Activated CD8-positive, alpha-beta T cell treated with anti-CD3 and anti-CD28 coated beads, Interleukin-2, amount 10 ng/mL, durations not matched to agents 7 days and 5 days (primary cell): ENCODE measurements around the gene SNX21. TPM values are rescaled to one million over a fixed set of nuclear protein-coding genes. Genes with fewer than 3 reads are reported as not detected.

ENCODE experiments used
- ATAC-seq: fragments of 150-1000 bp; cut with Tn5 transposase; one replicate; pipeline ENCODE4 v1.10.0; 2021; ENCODE audit warnings: moderate library complexity
- CTCF ChIA-PET: fragments of 350-600 bp; sonication (Branson Sonifier 250); formaldehyde crosslinking; loops from one replicate; lab custom pipeline; 2021; ENCODE audit warnings: antibody characterized with exemption; lab: Charles Lee
- POLR2A ChIA-PET: fragments of 350-600 bp; sonication (Branson Sonifier 250); formaldehyde crosslinking; loops from one replicate; lab custom pipeline; 2021; ENCODE audit warnings: antibody characterized with exemption; lab: Charles Lee
- DNase-seq: peaks from one replicate; pipeline ENCODE4 v3.0.0-alpha.2; 2020
- H3K27ac Mint-ChIP-seq: one replicate; pipeline ENCODE4 v1.8.0; 2021; ENCODE audit warnings: mild to moderate bottlenecking, mixed read lengths
- H3K27me3 Mint-ChIP-seq: one replicate; pipeline ENCODE4 v1.8.0; 2021; ENCODE audit warnings: low read depth, mixed read lengths
- H3K36me3 Mint-ChIP-seq: one replicate; pipeline ENCODE4 v1.8.0; 2021; ENCODE audit warnings: low read depth, mixed read lengths
- H3K4me1 Mint-ChIP-seq: one replicate; pipeline ENCODE4 v1.8.0; 2021; ENCODE audit warnings: low read depth, mixed read lengths
- H3K4me3 Mint-ChIP-seq: one replicate; pipeline ENCODE4 v1.8.0; 2021; ENCODE audit warnings: mild to moderate bottlenecking, mixed read lengths
- H3K9me3 Mint-ChIP-seq: one replicate; pipeline ENCODE4 v1.8.0; 2022; ENCODE audit warnings: mixed read lengths; ENCODE audit not compliant: insufficient read depth
- total RNA-seq, 2 experiments: library from RNA; stranded (reverse); gene quantifications; one replicate each; pipeline ENCODE4 v1.2.3, GENCODE V29; 2021

The SNX21 gene
- total RNA-seq, 2 experiments from 2014 or later: 1.6 to 1.7 TPM

DNA sequence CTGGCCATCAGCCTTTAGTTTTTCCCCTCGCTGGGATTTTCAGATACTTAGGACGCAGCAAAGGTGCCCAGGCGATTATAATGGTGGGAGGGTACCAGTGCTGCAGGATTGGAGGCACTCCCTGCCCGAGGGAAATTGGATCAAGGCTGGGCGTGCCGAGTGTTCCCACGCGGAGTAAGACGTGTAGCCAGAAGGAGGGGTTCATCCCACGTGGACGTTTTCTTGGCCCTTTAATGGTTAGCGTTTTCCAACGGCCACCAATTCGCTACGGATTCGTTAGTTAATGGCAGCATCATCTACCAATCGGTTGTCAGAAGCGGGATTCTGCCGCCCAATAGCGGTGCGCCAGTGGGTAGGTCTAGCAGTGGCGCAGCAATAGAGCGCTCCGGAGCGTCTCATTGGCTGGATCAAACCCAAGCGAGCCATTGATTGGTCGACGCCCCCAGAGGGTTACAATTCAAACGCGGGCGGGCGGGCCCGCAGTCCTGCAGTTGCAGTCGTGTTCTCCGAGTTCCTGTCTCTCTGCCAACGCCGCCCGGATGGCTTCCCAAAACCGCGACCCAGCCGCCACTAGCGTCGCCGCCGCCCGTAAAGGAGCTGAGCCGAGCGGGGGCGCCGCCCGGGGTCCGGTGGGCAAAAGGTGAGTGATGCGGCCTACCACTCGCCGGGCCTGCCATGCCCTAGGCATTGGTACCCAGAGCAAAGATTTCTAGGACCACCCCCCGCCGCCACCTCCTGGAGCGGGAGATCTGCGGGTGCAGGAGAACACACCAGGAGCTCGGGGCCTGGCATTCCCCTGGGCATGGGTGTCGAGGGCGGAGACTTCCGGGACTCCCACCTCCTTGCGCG is 21.2 kb upstream of the SNX21 start, which contains the start of gene UBE2C:
Gene UBE2C (plus strand): TSS at position 488 of the 849 bp plus-strand sequence. CDS start 52 bp downstream, at position 540.
- H3K4me3 Mint-ChIP-seq: peak within 1 kb of the TSS; percentile 97
- peaks cover 34% of the 10 kb centered on the region for H3K4me1 Mint-ChIP-seq
- CTCF ChIA-PET: interaction anchor here (1.2 to 3.5 kb wide), 5 partner anchors 10 to 175 kb away, joined by 3 to 24 read pairs (median 7); no protein-coding TSS in a partner anchor
- peaks cover 74% of the 10 kb centered on the region for H3K36me3 Mint-ChIP-seq
- H3K27ac Mint-ChIP-seq: peak within 1 kb of the TSS; percentile 91
- DNase-seq (peak; percentile 98), ATAC-seq (peak; percentile 100)
- H3K9me3 Mint-ChIP-seq: no peaks in the 10 kb centered on the region
- no peaks in the 10 kb centered on the region for H3K27me3 Mint-ChIP-seq
- POLR2A ChIA-PET: interaction anchor here (0.6 to 2.2 kb wide), 16 partner anchors 10 to 552 kb away, joined by 3 to 16 read pairs (median 4); partner anchors contain the start of gene PCIF1

DNA sequence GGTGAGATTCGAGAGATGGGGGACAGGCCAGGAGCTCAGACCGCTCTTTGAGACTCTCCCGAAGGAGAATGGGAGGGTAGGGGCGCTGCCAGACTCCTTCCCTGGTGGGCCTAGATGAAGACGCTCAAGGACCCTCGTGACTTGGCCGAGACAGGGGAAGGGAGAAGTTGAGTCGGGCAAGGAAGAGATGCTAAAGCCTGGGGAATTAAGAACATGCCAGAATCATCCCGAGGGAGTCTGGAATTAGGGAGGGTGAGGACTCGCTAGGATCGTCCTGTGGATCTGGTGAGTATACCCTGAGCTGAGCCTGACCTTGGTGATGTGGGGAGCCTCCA is 20.6 kb upstream of the SNX21 start:
- Mint-ChIP-seq H3K36me3 (peaks cover 77% of the 10 kb centered on the region), H3K4me3 (peak overlapping the region; percentile 97), H3K9me3 (no peaks in the 10 kb centered on the region), H3K27me3 (no peaks in the 10 kb centered on the region), H3K27ac (peak overlapping the region; percentile 91), H3K4me1 (peaks cover 34% of the 10 kb centered on the region)
- ATAC-seq (no peak), DNase-seq (no peak)
- POLR2A ChIA-PET: interaction anchor here (0.6 to 2.2 kb wide), 18 partner anchors 9 to 551 kb away, joined by 3 to 16 read pairs (median 4); partner anchors contain the start of genes CTSA, NEURL2 and PCIF1
- CTCF ChIA-PET: interaction anchor here (1.2 to 3.5 kb wide), 5 partner anchors 9 to 174 kb away, joined by 3 to 24 read pairs (median 7); no protein-coding TSS in a partner anchor

DNA sequence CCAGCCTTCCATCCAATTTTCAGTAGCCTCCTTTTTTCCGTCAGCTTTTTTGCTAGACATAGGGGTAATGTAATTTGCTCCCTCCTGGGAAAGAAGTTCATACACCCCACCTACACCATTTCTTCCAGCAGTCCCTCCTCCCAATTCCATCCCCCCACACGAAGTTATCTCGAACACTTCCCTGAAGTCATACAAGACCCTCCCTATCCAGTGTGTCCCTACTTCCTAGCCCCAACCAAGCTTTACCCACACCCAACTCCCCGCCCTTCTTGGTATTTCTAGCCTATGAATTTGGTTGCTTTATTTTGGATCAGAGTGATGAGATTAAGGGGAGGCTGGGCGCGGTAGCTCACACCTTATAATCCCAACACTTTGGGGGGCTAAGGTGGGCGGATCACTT is 20.1 kb upstream of the SNX21 start:
- Mint-ChIP-seq H3K27ac (peak overlapping the region; percentile 91), H3K4me1 (peaks cover 34% of the 10 kb centered on the region), H3K27me3 (no peaks in the 10 kb centered on the region), H3K4me3 (peak overlapping the region; percentile 97), H3K9me3 (no peaks in the 10 kb centered on the region), H3K36me3 (peaks cover 75% of the 10 kb centered on the region)
- DNase-seq (no peak), ATAC-seq (no peak)
- POLR2A ChIA-PET: interaction anchor here (0.6 to 2.2 kb wide), 17 partner anchors 9 to 551 kb away, joined by 3 to 16 read pairs (median 4); partner anchors contain the start of genes CTSA, NEURL2 and PCIF1
- CTCF ChIA-PET: interaction anchor here (1.2 to 3.5 kb wide), 6 partner anchors 9 to 173 kb away, joined by 3 to 24 read pairs (median 6); no protein-coding TSS in a partner anchor

DNA sequence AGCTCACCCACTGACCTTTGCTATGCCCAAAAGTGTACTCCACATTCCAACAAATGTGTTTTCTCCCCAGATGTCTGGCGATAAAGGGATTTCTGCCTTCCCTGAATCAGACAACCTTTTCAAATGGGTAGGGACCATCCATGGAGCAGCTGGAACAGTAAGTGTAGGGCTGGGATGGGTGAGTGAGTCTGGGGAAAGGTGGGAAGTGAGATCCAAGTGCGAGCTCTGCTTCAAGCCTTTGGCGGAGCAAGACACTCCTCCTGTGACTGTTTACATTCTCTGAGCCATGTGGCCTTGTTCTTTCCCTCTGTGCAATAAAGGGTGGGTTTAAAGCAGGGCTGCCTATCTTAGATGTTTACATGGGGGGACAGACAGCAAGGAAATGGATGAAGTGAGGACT is 19.3 kb upstream of the SNX21 start:
- CTCF ChIA-PET: interaction anchor here (0.9 to 3.5 kb wide), 5 partner anchors 8 to 121 kb away, joined by 3 to 24 read pairs (median 5); no protein-coding TSS in a partner anchor
- peaks cover 34% of the 10 kb centered on the region for H3K4me1 Mint-ChIP-seq
- ATAC-seq (no peak), DNase-seq (no peak)
- H3K27ac Mint-ChIP-seq: no peak overlapping the region
- peak overlapping the region; percentile 25 for H3K4me3 Mint-ChIP-seq
- H3K36me3 Mint-ChIP-seq: peaks cover 67% of the 10 kb centered on the region
- POLR2A ChIA-PET: interaction anchor here (1.3 to 3.4 kb wide), 4 partner anchors 17 to 156 kb away, joined by 3 to 9 read pairs (median 6); partner anchors contain the start of gene SNX21
- no peaks in the 10 kb centered on the region for H3K9me3 Mint-ChIP-seq
- H3K27me3 Mint-ChIP-seq: no peaks in the 10 kb centered on the region

DNA sequence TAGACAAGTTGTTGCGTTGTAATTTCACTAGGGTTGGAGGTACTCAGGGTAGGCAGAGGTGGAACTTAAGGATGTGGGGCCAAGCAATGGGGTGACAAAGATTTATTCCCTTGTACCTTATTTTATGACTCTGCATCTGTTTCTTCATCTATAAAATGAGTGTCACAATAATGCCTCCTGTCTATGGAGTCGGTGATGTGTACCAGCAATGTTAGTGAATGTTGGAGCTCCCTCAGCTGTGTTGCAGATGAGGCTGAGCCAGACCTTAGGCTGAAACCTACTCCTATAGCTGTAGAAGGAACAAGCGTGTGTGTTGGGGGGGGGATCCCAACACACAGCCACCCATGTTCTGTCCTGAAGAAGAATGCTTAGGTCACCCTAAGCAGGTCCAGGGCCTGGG is 16.6 kb upstream of the SNX21 start:
- ChIA-PET POLR2A (interaction anchor here (1.1 to 3.4 kb wide), 7 partner anchors 9 to 137 kb away, joined by 3 to 9 read pairs (median 4); partner anchors contain the start of genes PCIF1, SNX21, TNNC2 and ZSWIM1), CTCF (interaction anchor here (1.2 to 2.1 kb wide), 3 partner anchors 8 to 153 kb away, joined by 3 to 5 read pairs (median 5); no protein-coding TSS in a partner anchor)
- no peak for ATAC-seq

DNA sequence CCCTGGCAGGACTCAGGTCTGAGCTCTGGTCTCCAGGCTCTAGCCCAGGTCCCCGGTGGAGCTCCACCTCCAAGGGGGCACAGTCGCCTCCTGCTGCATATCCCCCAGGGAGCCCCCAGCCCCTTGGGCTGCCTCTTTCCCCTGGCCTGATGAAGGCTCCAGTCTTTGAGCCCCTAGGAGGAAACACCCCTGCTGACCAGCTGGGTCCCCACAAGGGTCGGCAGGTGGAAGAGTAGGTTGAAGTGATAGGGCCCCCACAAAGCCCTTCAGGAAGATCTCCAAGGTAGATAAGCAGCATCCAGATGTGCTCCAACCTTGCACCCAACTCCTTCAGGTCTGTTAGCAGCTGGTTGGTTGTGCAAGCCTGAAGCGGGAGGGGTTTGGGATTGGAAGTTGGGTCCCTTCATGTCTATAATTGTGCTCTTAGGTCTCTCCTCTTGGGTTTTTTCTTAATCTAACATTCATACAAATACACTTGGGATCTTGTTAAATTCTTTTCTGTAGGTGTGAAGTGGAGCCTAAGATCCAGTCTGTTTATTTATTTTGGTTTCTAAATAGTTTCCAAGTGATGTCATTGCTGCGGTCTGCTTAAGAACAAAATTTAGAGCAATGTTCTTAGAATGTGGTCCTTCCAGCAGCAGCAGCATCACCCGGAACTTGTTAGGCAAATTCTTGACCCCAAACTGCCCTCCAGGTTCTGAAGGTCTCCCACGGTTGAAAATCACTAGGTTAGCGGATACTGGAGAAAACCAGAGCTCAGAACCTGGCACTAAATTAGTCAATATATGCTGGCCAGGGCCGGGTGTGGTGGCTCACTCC is 16.0 kb upstream of the SNX21 start:
- ChIA-PET POLR2A (interaction anchor here (0.9 to 3.4 kb wide), 7 partner anchors 9 to 136 kb away, joined by 3 to 9 read pairs (median 4); partner anchors contain the start of genes CTSA, PCIF1, SNX21 and TNNC2), CTCF (interaction anchor here (1.2 to 2.1 kb wide), 3 partner anchors 18 to 152 kb away, joined by 3 to 5 read pairs (median 5); no protein-coding TSS in a partner anchor)
- peaks cover 23% of the 10 kb centered on the region for H3K4me1 Mint-ChIP-seq
- no peak for DNase-seq
- no peak overlapping the region for H3K4me3 Mint-ChIP-seq
- H3K36me3 Mint-ChIP-seq: peaks cover 43% of the 10 kb centered on the region
- H3K27ac Mint-ChIP-seq: no peak overlapping the region
- ATAC-seq: no peak
- H3K27me3 Mint-ChIP-seq: peaks cover 10% of the 10 kb centered on the region
- H3K9me3 Mint-ChIP-seq: no peaks in the 10 kb centered on the region

More for the DNA sequence above, 16.6 kb upstream of the SNX21 start:
- Mint-ChIP-seq H3K27ac (no peak overlapping the region), H3K36me3 (peaks cover 47% of the 10 kb centered on the region), H3K4me1 (peaks cover 26% of the 10 kb centered on the region), H3K9me3 (no peaks in the 10 kb centered on the region), H3K4me3 (no peak overlapping the region), H3K27me3 (peaks cover 4% of the 10 kb centered on the region)
- DNase-seq: no peak

DNA sequence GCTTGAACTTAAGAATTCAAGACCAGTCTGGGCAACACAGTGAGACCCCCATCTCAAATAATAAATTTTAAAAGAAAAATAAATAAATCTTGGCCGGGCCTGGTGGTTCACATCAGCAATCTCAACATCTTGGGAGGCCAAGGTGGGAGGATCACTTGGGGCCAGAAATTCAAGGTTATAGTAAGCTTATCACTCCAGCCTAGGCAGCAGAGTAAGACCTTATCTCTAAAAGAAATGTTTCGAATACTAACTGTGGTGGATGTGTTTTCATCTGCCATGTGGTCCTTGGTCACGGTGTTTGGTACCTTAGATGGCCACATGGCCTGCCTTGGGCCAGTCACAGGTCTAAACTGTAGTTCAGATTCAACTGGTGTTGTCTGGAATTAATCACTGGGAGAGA is 15.4 kb upstream of the SNX21 start:
- H3K4me3 Mint-ChIP-seq: no peak overlapping the region
- peaks cover 25% of the 10 kb centered on the region for H3K4me1 Mint-ChIP-seq
- ChIA-PET POLR2A (interaction anchor here (0.7 to 1.4 kb wide), 3 partner anchors 26 to 116 kb away, joined by 3 to 4 read pairs (median 3); partner anchors contain the start of genes CTSA and PCIF1), CTCF (interaction anchor here (1.2 to 2.7 kb wide), 2 partner anchors 19 to 152 kb away, joined by 3 to 8 read pairs; no protein-coding TSS in a partner anchor)
- peaks cover 13% of the 10 kb centered on the region for H3K27me3 Mint-ChIP-seq
- DNase-seq (no peak), ATAC-seq (no peak)
- H3K36me3 Mint-ChIP-seq: peaks cover 37% of the 10 kb centered on the region
- H3K27ac Mint-ChIP-seq: no peak overlapping the region
- no peaks in the 10 kb centered on the region for H3K9me3 Mint-ChIP-seq

DNA sequence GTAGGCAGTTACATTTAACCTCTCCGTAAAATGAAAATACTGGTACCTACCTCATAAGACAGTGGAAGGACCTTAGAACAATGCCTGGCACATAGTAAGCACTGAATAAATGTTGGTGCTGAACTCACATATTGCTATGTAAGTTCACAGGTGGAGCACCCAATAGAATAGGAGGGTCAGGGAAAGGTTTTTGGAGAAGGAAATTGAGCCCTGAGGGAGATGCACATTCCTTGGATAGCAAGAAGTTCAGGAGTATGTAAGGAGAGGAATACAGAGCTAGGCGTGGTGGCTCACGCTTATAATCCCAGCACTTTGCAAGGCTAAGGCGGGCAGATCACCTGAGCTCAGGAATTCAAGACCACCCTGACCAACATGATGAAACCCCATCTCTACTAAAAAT is 14.1 kb upstream of the SNX21 start:
- POLR2A ChIA-PET: interaction anchor here (0.6 kb wide), 1 partner anchor 288 kb away, joined by 4 read pairs; no protein-coding TSS in a partner anchor
- H3K27ac Mint-ChIP-seq: no peak overlapping the region
- H3K36me3 Mint-ChIP-seq: peaks cover 27% of the 10 kb centered on the region
- H3K4me1 Mint-ChIP-seq: peaks cover 26% of the 10 kb centered on the region
- no peak for ATAC-seq
- peaks cover 24% of the 10 kb centered on the region for H3K27me3 Mint-ChIP-seq
- CTCF ChIA-PET: interaction anchor here (1.5 to 2.7 kb wide), 2 partner anchors 21 to 150 kb away, joined by 3 to 8 read pairs; no protein-coding TSS in a partner anchor
- no peaks in the 10 kb centered on the region for H3K9me3 Mint-ChIP-seq
- H3K4me3 Mint-ChIP-seq: no peak overlapping the region
- DNase-seq: no peak

DNA sequence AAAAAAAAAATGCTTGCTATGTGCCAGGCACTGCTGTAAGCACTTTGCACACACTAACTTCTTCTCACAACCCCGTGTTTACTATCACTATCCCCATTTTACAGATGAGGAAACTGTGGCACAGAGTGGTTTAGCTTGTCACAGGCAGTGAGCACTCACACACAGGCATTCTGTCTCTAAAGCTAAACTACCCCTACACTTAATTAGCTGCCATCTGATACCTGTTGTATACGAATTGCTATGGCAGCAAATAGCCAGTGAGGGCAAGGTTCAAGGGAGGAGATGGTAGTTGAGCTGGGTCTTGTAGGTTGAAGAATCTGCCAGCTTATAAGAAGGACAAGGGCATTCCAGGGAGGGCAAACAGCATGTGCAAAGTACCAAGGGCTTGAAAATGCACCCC is 11.7 kb upstream of the SNX21 start:
- DNase-seq (no peak), ATAC-seq (no peak)
- peaks cover 18% of the 10 kb centered on the region for H3K4me1 Mint-ChIP-seq
- no peak overlapping the region for H3K27ac Mint-ChIP-seq
- H3K4me3 Mint-ChIP-seq: no peak overlapping the region
- peaks cover 26% of the 10 kb centered on the region for H3K27me3 Mint-ChIP-seq
- ChIA-PET POLR2A (interaction anchor here (1.2 to 1.8 kb wide), 3 partner anchors 9 to 113 kb away, joined by 4 to 16 read pairs (median 9); partner anchors contain the start of genes PCIF1 and UBE2C), CTCF (interaction anchor here (0.8 to 1.8 kb wide), 6 partner anchors 9 to 148 kb away, joined by 3 to 7 read pairs (median 5); no protein-coding TSS in a partner anchor)
- peaks cover 8% of the 10 kb centered on the region for H3K36me3 Mint-ChIP-seq
- H3K9me3 Mint-ChIP-seq: no peaks in the 10 kb centered on the region

DNA sequence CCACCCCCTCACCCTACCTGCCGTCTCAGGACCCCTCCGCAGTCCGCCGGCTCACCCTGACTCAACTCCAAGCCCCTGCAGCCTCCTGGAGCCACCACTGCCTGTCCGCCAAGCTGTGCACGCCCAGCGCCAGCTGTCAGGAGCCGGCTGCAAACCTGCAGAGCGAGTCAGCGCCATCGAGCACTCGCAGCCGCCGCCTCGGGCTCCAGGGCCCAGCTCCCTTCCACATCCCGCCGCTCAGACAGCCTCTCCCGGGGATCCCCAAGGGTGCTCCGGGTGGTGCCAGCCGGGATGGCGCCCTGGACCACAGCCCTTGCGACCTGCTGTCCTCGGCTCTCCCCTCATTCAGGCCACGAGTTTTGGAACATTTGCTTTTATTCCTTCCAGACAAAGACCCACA is 10.7 kb upstream of the SNX21 start:
- Mint-ChIP-seq H3K4me1 (peaks cover 18% of the 10 kb centered on the region), H3K4me3 (no peak overlapping the region), H3K9me3 (no peaks in the 10 kb centered on the region), H3K27ac (no peak overlapping the region), H3K27me3 (peaks cover 26% of the 10 kb centered on the region), H3K36me3 (peaks cover 2% of the 10 kb centered on the region)
- DNase-seq (no peak), ATAC-seq (peak; percentile 27)
- ChIA-PET CTCF (interaction anchor here (0.8 to 1.7 kb wide), 5 partner anchors 9 to 147 kb away, joined by 3 to 5 read pairs (median 5); no protein-coding TSS in a partner anchor), POLR2A (interaction anchor here (1.2 to 1.8 kb wide), 3 partner anchors 10 to 112 kb away, joined by 4 to 16 read pairs (median 9); partner anchors contain the start of genes PCIF1 and UBE2C)
